Left hindlimb (tissue), 1 donor: ENCODE results near the gene LRRC8A.
"Not testable (repeated sequence)": the region's sequence is repeated elsewhere in the genome, so short reads cannot be mapped to it uniquely, and the experiment has no call there.

ENCODE experiments used
- DNase-seq: peaks from one replicate; pipeline ENCODE4 v3.0.0-alpha.2; 2018

LRRC8A gene

GRCh38 chr9:128881884-128882676 lies at the start of gene LRRC8A, which contains the start of gene KYAT1:
Gene LRRC8A, plus strand, starts transcription at chr9:128882133. Its CDS starts 25,032 bp downstream, at chr9:128907165.
Gene KYAT1, minus strand, starts transcription at chr9:128881950. Its CDS starts 36,545 bp downstream, at chr9:128845405.
- DNase-seq = peak; percentile 98

- DNase-seq = no peak
Observed at GRCh38 chr9:128833696-128834095, 48.2 kb upstream of the LRRC8A start.

GRCh38 chr9:128835246-128836210 lies 46.4 kb upstream of the LRRC8A start:
- no peak for DNase-seq

GRCh38 chr9:128836509-128837145 lies 45.3 kb upstream of the LRRC8A start:
- no peak for DNase-seq

GRCh38 chr9:128838338-128838737 lies 43.6 kb upstream of the LRRC8A start:
- DNase-seq = no peak

GRCh38 chr9:128840524-128840923 lies 41.4 kb upstream of the LRRC8A start:
- no peak for DNase-seq

- DNase-seq = no peak
Observed at GRCh38 chr9:128841694-128842492, 40.0 kb upstream of the LRRC8A start.

- not testable (repeated sequence) for DNase-seq
Observed at GRCh38 chr9:128843171-128843570, 38.8 kb upstream of the LRRC8A start.

GRCh38 chr9:128845186-128845931 lies 36.6 kb upstream of the LRRC8A start:
- DNase-seq = peak; percentile 58

GRCh38 chr9:128846680-128847030 lies 35.3 kb upstream of the LRRC8A start:
- DNase-seq = no peak

- DNase-seq = no peak
Observed at GRCh38 chr9:128847803-128848202, 34.1 kb upstream of the LRRC8A start.

GRCh38 chr9:128851024-128851423 lies 30.9 kb upstream of the LRRC8A start:
- DNase-seq = not testable (repeated sequence)

- DNase-seq = not testable (repeated sequence)
Observed at GRCh38 chr9:128851779-128852600, 29.9 kb upstream of the LRRC8A start.

- DNase-seq = not testable (repeated sequence)
Observed at GRCh38 chr9:128852646-128853045, 29.3 kb upstream of the LRRC8A start.

GRCh38 chr9:128854454-128854853 lies 27.5 kb upstream of the LRRC8A start:
- DNase-seq = not testable (repeated sequence)

- DNase-seq = not testable (repeated sequence)
Observed at GRCh38 chr9:128858476-128858875, 23.5 kb upstream of the LRRC8A start.

GRCh38 chr9:128860937-128861336 lies 21.0 kb upstream of the LRRC8A start:
- DNase-seq = no peak

GRCh38 chr9:128861501-128861900 lies 20.4 kb upstream of the LRRC8A start:
- no peak for DNase-seq

GRCh38 chr9:128862401-128862851 lies 19.5 kb upstream of the LRRC8A start:
- DNase-seq = no peak

GRCh38 chr9:128863647-128864046 lies 18.3 kb upstream of the LRRC8A start:
- peak; percentile 64 for DNase-seq
